ENCODE results near the gene PTPRA. TPM values are rescaled to one million over a fixed set of nuclear protein-coding genes. Genes with fewer than 3 reads are reported as not detected.

PTPRA gene
- total and polyA plus RNA-seq, 2 of the 8 experiments (the other 6 are each of a cell fraction or from before 2014, with no cell fraction given): 47.7 to 51.3 TPM

DNA sequence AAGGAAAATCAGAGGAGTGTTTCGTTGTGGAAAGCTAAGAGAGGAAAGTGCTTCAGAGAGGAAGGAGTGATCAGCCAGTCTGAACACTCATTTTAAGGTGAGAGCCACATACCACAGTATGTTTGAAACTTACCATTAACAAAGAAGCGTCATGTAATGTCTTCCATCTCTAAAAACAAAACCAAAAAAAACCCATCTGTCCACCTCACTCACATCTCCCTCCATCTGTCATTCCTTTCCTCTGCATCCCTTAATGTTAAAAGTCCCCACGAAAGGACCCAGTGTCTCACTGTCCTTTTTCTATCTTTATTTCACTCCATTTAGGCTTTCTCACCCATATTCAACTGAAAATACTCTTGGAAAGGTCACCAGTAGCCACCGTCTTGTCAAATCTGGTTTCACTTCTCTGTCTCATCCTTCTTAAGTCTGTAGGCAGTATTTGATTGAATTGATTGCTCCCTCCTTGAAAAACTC lies 110.8 kb downstream of the PTPRA start:
- Histone ChIP-seq H3K4ac (replicated peaks; ENCODE audit: insufficient read length, low read depth, low read length) (no peak overlapping the region), H3K79me2 (ENCODE audit: control insufficient read depth in 1 of 2, insufficient read depth in 2 of 2, low read length in 2 of 2) (no peaks in the 10 kb centered on the region), H3K27me3 (replicated peaks in 1 of 4; ENCODE audit: control insufficient read depth in 3 of 4, extremely low read depth in 1 of 4, insufficient read depth in 3 of 4, low read length in 3 of 4) (no peaks in the 10 kb centered on the region), H2BK120ac (replicated peaks; ENCODE audit: low read depth, low read length) (no peak overlapping the region), H4K5ac (ENCODE audit: insufficient read length, low read depth, low read length) (no peak overlapping the region), H3K27ac (ENCODE audit: low read depth, low read length) (no peak overlapping the region), H3K4me3 (ENCODE audit: extremely low read depth in 1 of 4, insufficient read depth in 2 of 4, low read depth in 3 of 4, low read length in 4 of 4) (no peak overlapping the region), H2AFZ (ENCODE audit: low read length) (no peak overlapping the region), H3K18ac (ENCODE audit: extremely low read depth, low read length) (no peak overlapping the region), H3K9ac (replicated peaks in 1 of 4; ENCODE audit: extremely low read depth in 1 of 4, low read depth in 3 of 4, low read length in 3 of 4) (no peak overlapping the region), H3K36me3 (ENCODE audit: control insufficient read depth in 2 of 4, insufficient read depth in 4 of 4, low read length in 3 of 4) (peaks cover 0 to 27% (median 14%) of the 10 kb centered on the region in 4 experiments; a peak in 6 of 8 replicates), H3K9me3 (ENCODE audit: insufficient read depth in 2 of 2, low read depth in 1 of 2, low read length in 1 of 2) (no peaks in the 10 kb centered on the region), H2BK12ac (ENCODE audit: low read depth, low read length) (no peak overlapping the region), H3K23me2 (ENCODE audit: low read depth, low read length) (no peaks in the 10 kb centered on the region), H4K20me1 (replicated peaks in 1 of 2; ENCODE audit: control insufficient read depth in 1 of 2, insufficient read depth in 2 of 2, low read length in 2 of 2) (peaks cover 4 to 6% of the 10 kb centered on the region in 2 experiments), H2BK20ac (ENCODE audit: low read length) (no peak overlapping the region), H3K79me1 (ENCODE audit: low read depth, low read length) (no peaks in the 10 kb centered on the region), H3K4me1 (replicated peaks in 1 of 4; ENCODE audit: control insufficient read depth in 3 of 4, insufficient read depth in 4 of 4, low read length in 3 of 4) (no peaks in the 10 kb centered on the region), H3K14ac (ENCODE audit: insufficient read length) (no peak overlapping the region), H4K91ac (replicated peaks; ENCODE audit: insufficient read length, low read length) (no peak overlapping the region), H3K23ac (ENCODE audit: insufficient read length) (no peak overlapping the region), H2AK5ac (ENCODE audit: low read depth, low read length) (no peak overlapping the region), H4K8ac (ENCODE audit: extremely low read depth, insufficient read depth, low read length) (no peak overlapping the region), H2BK5ac (ENCODE audit: low read depth, low read length) (no peak overlapping the region), H3K56ac (replicated peaks; ENCODE audit: insufficient read length, low read depth, low read length) (no peak overlapping the region), H3K4me2 (ENCODE audit: insufficient read depth in 1 of 2, low read depth in 2 of 2, low read length in 2 of 2) (no peak overlapping the region), H2BK15ac (ENCODE audit: low read length) (no peak overlapping the region)
- DNase-seq (ENCODE audit: low read depth in 1 of 2, low spot score in 2 of 2) (peak in 1 of 2 experiments; percentile 3), FAIRE-seq (no peak)
- POLR2A ChIA-PET (ENCODE audit: partially characterized antibody): interaction anchor here (1.6 kb wide), 1 partner anchor 112 kb away, joined by 5 read pairs; no protein-coding TSS in a partner anchor
- WGBS, 2 experiments (ENCODE audit: extremely low coverage in 1 of 2, insufficient coverage in 1 of 2, insufficient read length in 1 of 2, insufficient replicate concordance in 2 of 2, low coverage in 1 of 2, low lambda C conversion rate in 2 of 2, missing lambda C conversion rate in 1 of 2): 81% methylated on average over 4 of the region's 4 CpGs; no CpG with 5 or more reads in 1 of the 2 experiments
- CTCF ChIA-PET (ENCODE audit: partially characterized antibody): interaction anchor here (0.9 to 1.6 kb wide), 5 partner anchors 17 to 228 kb away, joined by 3 to 4 read pairs (median 4); no protein-coding TSS in a partner anchor
- TF ChIP-seq JUN (IDR thresholded peaks at IDR 0.05; ENCODE audit: low read depth, low read length) (no peak), CHD1 (IDR thresholded peaks at IDR 0.05; ENCODE audit: low read depth, low read length) (no peak), BRCA1 (IDR thresholded peaks at IDR 0.05; ENCODE audit: low read depth, low read length) (no peak), TBP (IDR thresholded peaks at IDR 0.05; ENCODE audit: low read depth, low read length) (no peak), RFX5 (IDR thresholded peaks at IDR 0.05; ENCODE audit: borderline replicate concordance, low read depth, low read length) (no peak), EP300 (IDR thresholded peaks at IDR 0.05; ENCODE audit: borderline replicate concordance in 1 of 2, low read depth in 2 of 2, low read length in 2 of 2) (no peak), GABPA (IDR thresholded peaks at IDR 0.05; ENCODE audit: borderline replicate concordance, insufficient read depth, low read length) (no peak), CBX8 (IDR thresholded peaks at IDR 0.05; ENCODE audit: borderline replicate concordance, low read depth, low read length) (no peak), HDAC6 (IDR thresholded peaks at IDR 0.05; ENCODE audit: low read depth, low read length) (no peak), SRF (IDR thresholded peaks at IDR 0.05; ENCODE audit: low read depth, low read length) (no peak), CHD2 (IDR thresholded peaks at IDR 0.05; ENCODE audit: low read length) (no peak), NRF1 (IDR thresholded peaks at IDR 0.05; ENCODE audit: low read depth, low read length) (no peak)
